OCI-LY1 (cell line): ENCODE results near the gene TMEM107.

Source experiments
- H2AFZ ChIP-seq: fragments of 200-600 bp; sonication (generic), shearing (Covaris generic); 2 replicates; pipeline ENCODE4 v1.6.0; 2014; ENCODE audit warnings: antibody characterized with exemption, mild to moderate bottlenecking, low read length
- H3F3A ChIP-seq: fragments of 200-600 bp; sonication (generic), shearing (Covaris generic); 2 replicates; pipeline ENCODE4 v1.6.0; 2014; ENCODE audit warnings: mild to moderate bottlenecking, antibody characterized with exemption, low read length, moderate library complexity; ENCODE audit not compliant: insufficient read depth
- H3K27ac ChIP-seq: fragments of 200-600 bp; sonication (generic); 2 replicates; pipeline ENCODE4 v1.5.1; 2014; ENCODE audit warnings: low read length, mixed run types, mild to moderate bottlenecking, low read depth; ENCODE audit not compliant: poor library complexity, severe bottlenecking
- H3K27me3 ChIP-seq: fragments of 200-600 bp; sonication (generic); 2 replicates; pipeline ENCODE4 v1.6.0; 2014; ENCODE audit warnings: antibody characterized with exemption, mild to moderate bottlenecking, low read length, moderate library complexity; ENCODE audit not compliant: insufficient read depth
- H3K36me3 ChIP-seq: fragments of 200-600 bp; sonication (generic); 2 replicates; pipeline ENCODE4 v1.6.1; 2014; ENCODE audit warnings: mild to moderate bottlenecking, antibody characterized with exemption, low read length, moderate library complexity, mixed read lengths; ENCODE audit not compliant: insufficient read depth
- H3K4me1 ChIP-seq: fragments of 200-600 bp; sonication (generic); 2 replicates; pipeline ENCODE4 v1.5.1; 2014; ENCODE audit warnings: mild to moderate bottlenecking, low read length, moderate library complexity; ENCODE audit not compliant: insufficient read depth, severe bottlenecking
- H3K4me2 ChIP-seq: fragments of 200-600 bp; sonication (generic), shearing (Covaris generic); 2 replicates; pipeline ENCODE4 v1.6.1; 2014; ENCODE audit warnings: low read length
- H3K4me3 ChIP-seq: fragments of 200-600 bp; sonication (generic); 2 replicates; pipeline ENCODE4 v1.5.1; 2014; ENCODE audit warnings: low read length, low read depth, mild to moderate bottlenecking, mixed read lengths; ENCODE audit not compliant: poor library complexity, severe bottlenecking
- H3K79me2 ChIP-seq: fragments of 200-600 bp; shearing (Covaris generic); 2 replicates; pipeline ENCODE4 v1.6.1; 2016; ENCODE audit warnings: mixed run types, low read length, mixed read lengths; ENCODE audit not compliant: insufficient read depth
- H3K9ac ChIP-seq: fragments of 200-600 bp; sonication (generic), shearing (Covaris generic); 2 replicates; pipeline ENCODE4 v1.6.1; 2014; ENCODE audit warnings: mild to moderate bottlenecking, low read length, mixed read lengths
- H3K9me2 ChIP-seq: fragments of 200-600 bp; sonication (generic), shearing (Covaris generic); 2 replicates; pipeline ENCODE4 v1.6.1; 2014; ENCODE audit warnings: low read depth, mild to moderate bottlenecking, low read length, mixed read lengths
- H3K9me3 ChIP-seq: fragments of 200-600 bp; shearing (Covaris generic); 2 replicates; pipeline ENCODE4 v1.6.1; 2014; ENCODE audit warnings: low read length, mixed read lengths
- H4K20me1 ChIP-seq: fragments of 200-600 bp; sonication (generic), shearing (Covaris generic); 2 replicates; pipeline ENCODE4 v1.6.0; 2016; ENCODE audit warnings: mild to moderate bottlenecking, low read length; ENCODE audit not compliant: insufficient read depth
- CTCF ChIP-seq: fragments of 200-600 bp; sonication (generic), shearing (Covaris generic); IDR thresholded peaks from 2 replicates; pipeline ENCODE4 v1.5.1; 2017; ENCODE audit warnings: mild to moderate bottlenecking, antibody characterized with exemption, low read length, moderate library complexity, mixed read lengths
- EZH2 ChIP-seq: fragments of 200-600 bp; sonication (generic), shearing (Covaris generic); IDR thresholded peaks from 2 replicates; pipeline ENCODE4 v1.8.0; 2017; ENCODE audit warnings: borderline replicate concordance, mixed run types, mild to moderate bottlenecking, antibody characterized with exemption, low read length, moderate library complexity, mixed read lengths

TMEM107 gene

GRCh38 chr17:8146381-8147140 lies 29.6 kb downstream of the TMEM107 start:
- Histone ChIP-seq H3K27ac (no peak overlapping the region), H3K36me3 (peaks cover 46% of the 10 kb centered on the region)
- TF ChIP-seq CTCF: no peak
- no peak for TF ChIP-seq EZH2

GRCh38 chr17:8145811-8146210 lies 30.4 kb downstream of the TMEM107 start:
- Histone ChIP-seq H3K9ac (no peak overlapping the region), H3K9me3 (no peaks in the 10 kb centered on the region), H3K9me2 (no peaks in the 10 kb centered on the region), H3K4me2 (no peak overlapping the region), H3K79me2 (no peaks in the 10 kb centered on the region), H3K27ac (no peak overlapping the region), H3K4me3 (no peak overlapping the region), H2AFZ (no peak overlapping the region), H3K36me3 (peaks cover 52% of the 10 kb centered on the region), H4K20me1 (no peaks in the 10 kb centered on the region), H3K27me3 (no peaks in the 10 kb centered on the region), H3K4me1 (peaks cover 4% of the 10 kb centered on the region), H3F3A (no peaks in the 10 kb centered on the region)
- no peak for TF ChIP-seq EZH2
- TF ChIP-seq CTCF: no peak

More at GRCh38 chr17:8146381-8147140, 29.6 kb downstream of the TMEM107 start:
- no peak overlapping the region for H3K4me3 ChIP-seq
- no peaks in the 10 kb centered on the region for H4K20me1 ChIP-seq
- H2AFZ ChIP-seq: no peak overlapping the region
- H3K9ac ChIP-seq: no peak overlapping the region
- H3K4me2 ChIP-seq: no peak overlapping the region
- no peaks in the 10 kb centered on the region for H3K9me2 ChIP-seq
- H3K79me2 ChIP-seq: no peaks in the 10 kb centered on the region
- H3F3A ChIP-seq: no peaks in the 10 kb centered on the region
- no peaks in the 10 kb centered on the region for H3K27me3 ChIP-seq
- H3K4me1 ChIP-seq: peaks cover 9% of the 10 kb centered on the region
- no peaks in the 10 kb centered on the region for H3K9me3 ChIP-seq

- H3K36me3 ChIP-seq: peaks cover 55% of the 10 kb centered on the region
- H3F3A ChIP-seq: no peaks in the 10 kb centered on the region
- H3K9me3 ChIP-seq: no peaks in the 10 kb centered on the region
- H3K9ac ChIP-seq: no peak overlapping the region
- no peak overlapping the region for H3K4me3 ChIP-seq
- H3K4me1 ChIP-seq: no peaks in the 10 kb centered on the region
- H3K9me2 ChIP-seq: no peaks in the 10 kb centered on the region
- H3K27ac ChIP-seq: no peak overlapping the region
- H3K27me3 ChIP-seq: no peaks in the 10 kb centered on the region
- no peaks in the 10 kb centered on the region for H3K79me2 ChIP-seq
- TF ChIP-seq CTCF: no peak
- no peak for TF ChIP-seq EZH2
- no peaks in the 10 kb centered on the region for H4K20me1 ChIP-seq
- no peak overlapping the region for H3K4me2 ChIP-seq
- no peak overlapping the region for H2AFZ ChIP-seq
These were observed 31.6 kb downstream of the TMEM107 start for GRCh38 chr17:8144401-8145231.
